ENCODE data around the gene SPACA4. TPM values are rescaled to one million over a fixed set of nuclear protein-coding genes. Genes with fewer than 3 reads are reported as not detected.

SPACA4 gene
- total and polyA plus RNA-seq, 9 of the 15 experiments (the other 6 are each of a cell fraction or from before 2014, with no cell fraction given), result not detected

GRCh38 chr19:48636859-48637448, 30.4 kb downstream of the SPACA4 start, which contains the start of gene DBP (continued):
- TF ChIP-seq TFAP4 (CRISPR knock-in tag; IDR thresholded peaks at IDR 0.05; ENCODE audit: borderline replicate concordance), result 0 out of 2 replicates have a peak, but pooled peaks have one; percentile 38
- TF ChIP-seq CHD4 (IDR thresholded peaks at IDR 0.05; ENCODE audit: insufficient read depth, insufficient replicate concordance, low read depth, low read length, poor library complexity, severe bottlenecking), result no peak
- 0 out of 2 replicates have a peak, but pooled peaks have one; percentile 1 for TF ChIP-seq CEBPG (CRISPR knock-in tag; IDR thresholded peaks at IDR 0.05)
- TF ChIP-seq CEBPG (tag; conservative IDR thresholded peaks at IDR 0.05 in 1 of 2, IDR thresholded peaks at IDR 0.05 in 1 of 2), result peak in 1 of 2 experiments; percentile 56; a peak in 2 of 4 replicates
- no peak for TF ChIP-seq NR0B1 (IDR thresholded peaks at IDR 0.05; ENCODE audit: partially characterized antibody)
- 0 out of 2 replicates have a peak, but pooled peaks have one; percentile 26 for TF ChIP-seq ZNF143 (CRISPR knock-in tag; IDR thresholded peaks at IDR 0.05)
- peak; percentile 22; the same call in 1 of the 2 replicates for TF ChIP-seq PHF8 (IDR thresholded peaks at IDR 0.05; ENCODE audit: borderline replicate concordance, low read length)
- peak in 2 of 3 experiments; percentile 18 to 34; a peak in 1 of 6 replicates for TF ChIP-seq CTCF (IDR thresholded peaks at IDR 0.05 in 2 of 3, conservative IDR thresholded peaks at IDR 0.05 in 1 of 3; ENCODE audit: insufficient read depth in 2 of 3, low read depth in 1 of 3, low read length in 3 of 3)
- peak; percentile 51 for TF ChIP-seq PKNOX1 (IDR thresholded peaks at IDR 0.05)
- TF ChIP-seq SAP30 (IDR thresholded peaks at IDR 0.05; ENCODE audit: borderline replicate concordance, insufficient read depth, low read depth, low read length, poor library complexity, severe bottlenecking), result peak; percentile 28
- 0 out of 2 replicates have a peak, but pooled peaks have one; percentile 57 for TF ChIP-seq ZNF197 (CRISPR knock-in tag; IDR thresholded peaks at IDR 0.05; ENCODE audit: low read depth)
- TF ChIP-seq HDAC2 (IDR thresholded peaks at IDR 0.05), result peak; percentile 17; the same call in 1 of the 2 replicates
- TF ChIP-seq CEBPB (tag; IDR thresholded peaks at IDR 0.05), result peak; percentile 82
- TF ChIP-seq CTBP1 (IDR thresholded peaks at IDR 0.05; ENCODE audit: borderline replicate concordance), result no peak
- peak; percentile 39 for TF ChIP-seq POLR2G (IDR thresholded peaks at IDR 0.05; ENCODE audit: low read depth, low read length)
- no peak for TF ChIP-seq ZFP91 (CRISPR knock-in tag; IDR thresholded peaks at IDR 0.05)
- no peak for TF ChIP-seq ATF3 (IDR thresholded peaks at IDR 0.05)
- 0 out of 2 replicates have a peak, but pooled peaks have one; percentile 15 for TF ChIP-seq ATF3 (CRISPR knock-in tag; conservative IDR thresholded peaks at IDR 0.05)
